Activated CD8-positive, alpha-beta memory T cell treated with anti-CD3 and anti-CD28 coated beads, Interleukin-2, amount 50 U/mL, for 1 hour (primary cell): ENCODE results near the gene TTC39B.
"Not testable (repeated sequence)": the region's sequence is repeated elsewhere in the genome, so short reads cannot be mapped to it uniquely, and the experiment has no call there.

Experiments used
- DNase-seq: peaks from one replicate; pipeline ENCODE4 v3.0.0-alpha.2; 2020; ENCODE audit errors: extremely low read depth

TTC39B gene

DNA sequence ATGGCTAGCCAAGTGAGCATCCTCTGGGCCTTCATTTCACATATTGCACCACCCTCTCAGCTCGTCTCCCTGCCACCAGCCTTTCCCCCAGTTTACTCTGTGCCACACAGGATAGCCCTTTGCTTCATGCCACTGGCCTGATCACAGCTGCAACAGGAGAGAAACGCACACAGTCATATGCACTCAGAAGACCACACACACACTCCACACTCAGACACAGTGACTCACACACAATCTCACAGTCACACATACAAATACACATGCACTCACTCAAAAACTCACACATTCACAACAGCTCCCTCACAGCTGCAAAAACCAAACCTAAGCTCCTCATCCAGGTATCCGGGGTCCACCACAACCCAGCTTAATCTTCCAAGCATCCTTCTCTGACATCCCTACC, 38.7 kb downstream of the TTC39B start:
- no peak for DNase-seq

DNA sequence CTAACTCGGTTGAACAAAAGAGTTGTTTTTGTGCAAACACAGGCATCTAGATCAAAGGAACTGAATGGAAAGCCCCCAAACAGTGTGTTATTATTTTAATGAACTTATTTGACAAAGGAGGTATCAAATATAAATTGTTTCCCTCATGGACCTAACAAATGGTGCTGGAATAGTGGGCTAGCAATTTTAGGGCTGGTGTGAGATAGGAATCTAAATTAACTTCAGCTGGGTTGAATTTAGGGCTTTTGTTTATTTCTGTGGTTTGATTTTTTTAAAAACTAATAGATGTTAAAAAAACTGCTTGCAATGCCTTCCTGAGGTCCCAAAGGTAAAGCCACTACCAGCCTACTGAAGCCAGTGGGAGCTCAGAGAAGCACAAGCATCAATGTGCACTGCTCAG, 42.1 kb downstream of the TTC39B start:
- DNase-seq: no peak

DNA sequence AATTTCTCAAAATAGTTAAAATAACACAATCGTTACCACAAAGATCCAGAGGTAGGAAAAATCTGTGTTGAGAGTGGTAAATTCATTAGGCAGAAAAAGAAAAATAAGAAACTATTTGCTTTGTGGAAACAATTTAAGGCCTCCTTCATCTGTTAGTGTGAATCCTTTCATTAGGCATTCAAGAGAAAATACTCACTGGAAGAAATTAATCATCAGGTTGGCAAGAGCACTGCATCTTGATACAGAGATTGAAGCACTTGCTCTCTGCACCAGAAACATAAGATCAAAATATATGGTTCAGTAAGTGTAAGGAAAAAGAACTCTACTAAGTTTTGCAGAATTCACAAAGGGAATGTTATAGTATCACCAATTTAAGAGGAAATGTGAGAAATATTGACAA, 44.4 kb downstream of the TTC39B start:
- no peak for DNase-seq

DNA sequence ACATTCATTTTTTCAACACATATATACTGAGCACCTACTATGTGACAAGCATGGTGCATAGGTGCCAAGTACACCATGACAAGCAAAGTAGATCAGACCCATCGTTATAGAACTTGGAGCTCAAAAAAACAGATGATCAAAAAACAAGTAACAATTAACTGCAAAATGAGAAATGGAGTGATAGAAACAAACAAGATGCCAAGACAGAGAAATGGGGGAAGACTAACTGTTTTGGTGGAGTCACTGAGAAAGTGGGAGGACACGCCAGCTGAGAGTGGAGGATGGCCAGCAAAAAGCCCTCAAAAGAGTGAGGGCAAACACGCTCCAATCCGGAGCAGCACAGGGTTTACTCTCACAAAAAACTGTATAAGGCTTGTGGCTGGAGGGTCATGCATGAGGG, 50.6 kb downstream of the TTC39B start:
- no peak for DNase-seq

DNA sequence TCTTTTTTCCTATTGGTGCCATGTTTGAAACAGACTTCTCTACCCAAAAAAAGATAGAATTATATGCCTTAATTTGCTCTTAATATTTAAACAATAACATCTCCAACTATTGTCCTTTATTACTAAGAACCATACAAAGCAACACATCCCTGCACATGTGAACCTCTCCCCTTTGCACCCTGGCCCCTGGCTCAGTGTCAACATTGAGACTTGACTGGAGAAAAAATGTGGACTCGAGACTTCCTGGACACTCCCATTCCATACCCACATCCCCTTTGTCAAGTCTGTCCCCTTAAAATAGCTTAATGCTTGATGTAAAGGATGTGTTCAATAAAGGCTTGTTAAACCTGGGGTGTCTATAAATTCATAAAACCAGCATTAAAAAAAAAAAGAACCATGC, 53.2 kb downstream of the TTC39B start:
- DNase-seq: no peak

DNA sequence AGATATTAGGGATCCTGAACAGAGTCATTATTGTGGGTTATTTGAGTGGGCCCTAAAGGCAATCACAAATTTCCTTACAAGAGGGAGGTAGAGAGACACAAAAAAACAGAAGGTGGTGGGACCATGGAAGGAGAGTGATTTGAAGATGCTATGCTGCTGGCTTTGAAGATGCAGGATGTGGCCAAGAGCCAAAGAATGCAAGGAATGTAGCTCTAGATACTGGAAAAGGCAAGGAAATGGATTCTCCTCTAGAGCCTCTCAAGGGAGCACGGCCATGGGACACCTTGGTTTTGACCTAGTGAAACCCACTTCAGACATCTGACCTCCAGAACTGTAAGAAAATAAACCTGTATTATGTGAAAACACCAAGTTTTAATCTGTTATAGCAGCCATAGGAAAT, 53.8 kb downstream of the TTC39B start:
- no peak for DNase-seq

DNA sequence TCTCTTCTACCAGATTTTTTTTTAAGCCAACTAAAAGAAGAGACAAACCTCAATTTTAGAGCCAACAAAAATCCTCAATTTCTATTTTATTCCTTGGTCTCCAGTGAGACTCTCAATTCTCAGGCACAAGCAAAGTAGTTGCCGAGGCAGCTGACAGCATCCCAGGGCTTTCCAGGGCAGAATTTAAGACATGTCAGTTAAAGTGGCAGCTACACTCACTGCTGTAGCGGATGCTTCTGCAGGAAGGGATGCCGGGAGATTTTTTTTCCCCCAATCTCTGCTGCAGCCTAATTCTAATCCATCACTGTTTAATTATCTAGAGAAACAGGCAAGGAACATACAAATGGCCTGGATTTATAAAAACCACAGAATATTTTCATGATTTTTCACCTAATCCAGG, 57.0 kb downstream of the TTC39B start:
- no peak for DNase-seq

DNA sequence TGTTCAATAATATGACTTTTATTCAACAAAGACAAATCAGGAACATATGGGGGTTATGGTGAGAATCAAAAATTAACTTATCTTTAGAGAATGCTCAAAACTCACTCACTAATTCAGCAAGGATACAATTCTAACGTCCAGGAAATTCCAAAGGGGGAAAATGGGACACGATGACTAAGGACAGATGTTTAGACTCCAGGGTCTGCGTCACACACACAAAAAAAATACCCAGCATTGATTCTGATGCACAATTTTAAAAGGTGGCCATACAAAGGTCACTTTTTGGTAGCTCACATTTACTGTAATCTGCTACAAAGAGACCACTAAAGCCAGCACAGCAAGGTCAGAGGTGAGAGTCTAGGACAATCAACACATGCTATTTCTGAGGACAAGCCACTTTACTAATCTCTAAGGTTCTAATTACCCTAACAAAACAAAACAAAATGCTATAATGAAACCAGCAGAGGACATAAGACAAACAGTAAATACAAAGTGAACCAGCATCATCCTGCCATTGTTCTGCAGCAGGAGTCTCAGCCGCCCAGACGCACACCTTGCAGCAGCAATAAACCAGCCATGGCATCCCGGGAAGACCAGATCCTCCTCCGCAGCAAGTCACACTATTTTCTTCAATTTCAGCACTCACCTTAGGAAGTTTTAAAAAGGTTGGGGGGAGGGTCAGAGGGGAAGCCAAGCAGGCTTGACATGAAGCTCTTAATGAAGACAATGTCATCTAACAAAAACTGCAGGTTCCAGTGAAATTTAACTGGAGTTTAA, 57.8 kb downstream of the TTC39B start:
- no peak for DNase-seq

DNA sequence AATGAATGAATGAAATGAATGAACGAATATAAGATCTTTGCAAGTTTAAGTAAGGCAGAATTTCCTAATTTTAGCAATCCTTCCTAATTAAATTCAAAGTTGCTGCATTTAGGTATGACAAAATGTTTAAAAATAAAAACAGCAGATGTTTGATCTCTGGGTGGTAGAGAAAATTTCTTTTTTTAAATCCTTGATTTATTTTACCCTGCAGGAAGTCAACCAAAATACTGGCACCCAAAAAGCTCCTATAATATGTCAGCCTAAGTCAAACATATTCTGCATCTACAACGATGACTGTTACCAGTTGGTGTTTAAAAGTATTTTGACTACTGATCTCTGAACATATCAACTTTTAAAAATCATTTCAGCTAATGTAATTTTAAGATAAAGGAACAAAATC, 58.4 kb downstream of the TTC39B start:
- DNase-seq: no peak

DNA sequence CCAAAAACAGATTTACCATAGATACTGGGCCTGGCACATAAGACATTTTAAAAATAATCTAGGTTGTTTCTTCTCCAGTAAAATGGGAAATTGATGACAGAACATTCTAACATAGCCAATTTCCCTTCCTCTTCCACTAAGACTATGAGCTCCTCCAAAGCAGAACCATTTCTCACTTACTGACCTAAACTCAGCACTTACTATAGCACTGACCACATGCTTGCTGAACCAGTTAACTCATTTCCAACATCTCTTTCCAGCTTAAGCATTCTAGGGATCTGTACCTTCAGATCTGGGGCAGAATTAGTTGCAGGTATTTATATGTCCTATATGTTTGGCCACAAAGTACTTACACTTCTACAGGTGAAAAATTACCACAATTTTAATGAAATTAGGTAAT, 58.9 kb downstream of the TTC39B start:
- no peak for DNase-seq

DNA sequence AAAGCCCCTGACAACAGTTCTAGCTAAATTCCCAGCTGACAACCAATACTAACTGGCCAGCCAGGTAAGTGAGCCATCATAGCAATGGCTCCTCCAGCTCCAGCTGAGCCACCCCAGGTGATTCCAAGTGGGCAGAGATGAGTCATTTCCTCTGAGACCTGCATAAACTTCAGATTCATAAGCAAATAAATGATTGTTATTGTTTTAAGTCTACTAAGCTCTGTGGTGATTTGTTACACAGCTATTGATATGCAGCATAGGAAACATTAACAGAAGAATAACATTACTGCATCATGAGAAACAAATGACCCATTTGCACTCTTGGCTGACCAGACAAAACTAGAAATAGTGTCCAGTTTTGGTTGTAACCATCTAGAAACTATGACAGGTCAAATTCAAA, 60.3 kb downstream of the TTC39B start:
- no peak for DNase-seq

DNA sequence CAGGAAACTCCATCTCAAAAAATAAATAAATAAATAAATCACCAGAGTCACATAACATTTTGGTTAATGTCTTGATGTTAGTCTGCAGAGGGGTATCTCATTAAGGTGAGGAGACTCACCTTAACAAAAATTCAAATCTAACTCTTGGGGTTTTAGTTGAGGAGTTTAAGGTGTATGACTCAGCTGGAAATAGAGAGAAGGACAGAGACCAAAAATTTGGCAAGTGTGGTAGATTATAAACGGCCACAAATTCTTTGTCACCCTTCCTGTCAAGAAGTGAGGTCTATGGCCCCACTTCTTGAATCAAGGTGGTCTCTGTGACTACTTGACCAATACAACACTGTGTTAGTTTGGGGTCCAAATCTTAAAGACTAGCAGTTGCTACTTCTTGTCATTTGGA, 60.8 kb downstream of the TTC39B start:
- DNase-seq: no peak

DNA sequence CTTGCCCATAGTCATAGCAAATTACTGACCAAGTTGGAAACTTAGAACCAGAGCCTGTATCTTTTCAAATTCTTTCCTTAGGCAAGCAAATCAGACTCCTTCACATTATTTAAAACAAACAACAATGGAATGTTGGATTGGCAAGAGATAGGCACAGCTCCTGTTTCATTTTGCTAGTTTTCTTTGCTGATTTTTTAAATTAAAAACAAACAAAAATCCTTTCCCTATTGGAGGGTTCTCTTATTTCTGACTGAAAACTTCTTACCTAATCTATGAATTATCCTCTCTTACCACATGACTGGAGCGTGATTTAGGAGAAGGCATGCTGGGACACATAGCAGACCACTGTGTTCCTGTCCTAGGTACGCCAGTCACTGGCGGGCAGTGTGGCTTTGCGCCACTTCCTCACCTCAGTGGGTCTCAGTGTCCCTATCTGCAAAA, 63.0 kb downstream of the TTC39B start:
- no peak for DNase-seq

DNA sequence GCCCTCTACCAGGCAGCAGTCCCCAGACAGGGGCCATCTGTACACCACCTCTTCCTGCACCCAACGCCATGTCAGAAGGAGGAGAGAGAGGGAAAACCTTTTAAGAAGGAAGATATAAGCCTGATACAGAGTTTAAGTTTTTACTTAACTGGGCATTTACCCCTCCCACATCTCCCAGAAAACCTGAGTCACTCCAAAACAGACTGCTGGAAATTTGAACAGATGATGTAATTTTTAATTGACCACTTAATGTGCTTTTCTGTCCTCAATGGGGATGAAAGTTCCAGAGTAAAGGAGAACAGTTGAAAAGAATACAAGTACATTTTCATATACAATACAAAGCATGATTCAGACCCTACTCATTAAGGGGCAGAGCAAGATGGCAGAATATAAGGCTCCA, 63.9 kb downstream of the TTC39B start:
- no peak for DNase-seq

DNA sequence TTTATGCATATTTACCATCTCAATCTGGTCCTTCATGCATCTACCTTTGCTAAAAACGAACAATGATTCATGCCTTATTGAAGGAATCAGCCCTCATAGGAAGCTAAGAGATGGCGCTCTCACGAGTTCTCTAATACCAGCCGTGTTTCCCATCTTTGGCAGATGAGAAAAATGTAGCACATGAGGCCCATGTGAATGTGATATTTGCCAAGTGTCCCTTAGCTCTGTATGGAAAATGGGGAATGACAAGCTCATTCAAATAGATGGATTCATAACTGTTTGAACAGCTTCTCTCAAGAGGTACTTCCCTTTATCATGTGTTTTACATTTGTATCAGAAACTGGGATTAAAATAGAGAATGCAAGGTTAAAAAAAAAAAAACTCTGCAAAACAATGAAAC, 66.1 kb downstream of the TTC39B start:
- no peak for DNase-seq

DNA sequence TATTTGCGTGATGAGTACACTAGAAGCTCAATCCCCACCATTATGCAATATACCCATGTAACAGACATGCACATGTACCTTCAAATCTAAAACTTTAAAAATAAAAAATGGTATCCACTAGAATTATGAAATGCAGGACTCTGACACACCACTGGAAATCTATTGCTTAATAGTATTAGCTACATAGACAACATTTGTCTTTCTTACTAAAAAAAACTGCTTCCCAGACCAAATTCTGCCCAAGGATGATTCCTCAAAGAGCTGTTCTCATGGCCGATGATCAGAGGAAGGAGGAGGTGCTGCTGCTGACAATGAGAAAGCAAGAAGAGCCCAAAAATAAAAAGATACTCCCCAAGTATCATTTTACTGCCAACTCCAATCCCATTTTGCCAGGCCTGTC, 67.2 kb downstream of the TTC39B start:
- no peak for DNase-seq

DNA sequence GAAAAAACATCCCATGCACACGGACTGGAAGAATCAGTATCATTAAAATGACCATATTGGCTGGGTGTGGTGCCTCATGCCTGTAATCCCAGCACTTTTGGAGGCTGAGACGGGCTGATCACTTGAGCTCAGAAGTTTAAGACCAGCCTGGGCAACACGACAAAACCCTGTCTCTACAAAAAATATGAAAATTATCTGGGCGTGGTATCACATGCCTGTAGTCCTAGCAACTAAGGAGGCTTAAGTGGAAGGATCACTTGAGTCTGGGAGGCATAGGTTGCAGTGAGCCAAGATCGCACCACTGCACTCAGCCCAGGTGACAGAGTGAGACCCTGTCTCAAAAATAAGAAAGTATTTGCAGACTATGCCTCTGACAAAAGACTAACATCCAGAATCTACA, 68.4 kb downstream of the TTC39B start:
- DNase-seq: no peak

DNA sequence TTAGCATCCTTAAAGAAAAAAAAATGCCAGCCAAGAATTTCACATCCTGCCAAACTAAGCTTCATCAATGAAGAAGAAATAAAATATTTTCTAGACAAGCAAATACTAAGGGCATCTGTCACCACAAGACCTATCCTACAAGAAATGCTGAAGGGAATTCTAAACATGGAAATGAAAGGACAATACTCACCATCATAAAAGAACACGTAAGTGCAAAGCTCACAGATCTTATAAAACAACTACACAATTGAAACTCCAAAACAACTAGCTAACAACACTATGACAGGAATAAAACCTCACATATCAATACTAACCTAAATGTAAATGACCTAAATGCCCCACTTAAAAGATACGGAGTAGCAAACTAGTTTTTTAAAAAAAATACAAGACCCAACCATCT, 71.4 kb downstream of the TTC39B start:
- DNase-seq: no peak

DNA sequence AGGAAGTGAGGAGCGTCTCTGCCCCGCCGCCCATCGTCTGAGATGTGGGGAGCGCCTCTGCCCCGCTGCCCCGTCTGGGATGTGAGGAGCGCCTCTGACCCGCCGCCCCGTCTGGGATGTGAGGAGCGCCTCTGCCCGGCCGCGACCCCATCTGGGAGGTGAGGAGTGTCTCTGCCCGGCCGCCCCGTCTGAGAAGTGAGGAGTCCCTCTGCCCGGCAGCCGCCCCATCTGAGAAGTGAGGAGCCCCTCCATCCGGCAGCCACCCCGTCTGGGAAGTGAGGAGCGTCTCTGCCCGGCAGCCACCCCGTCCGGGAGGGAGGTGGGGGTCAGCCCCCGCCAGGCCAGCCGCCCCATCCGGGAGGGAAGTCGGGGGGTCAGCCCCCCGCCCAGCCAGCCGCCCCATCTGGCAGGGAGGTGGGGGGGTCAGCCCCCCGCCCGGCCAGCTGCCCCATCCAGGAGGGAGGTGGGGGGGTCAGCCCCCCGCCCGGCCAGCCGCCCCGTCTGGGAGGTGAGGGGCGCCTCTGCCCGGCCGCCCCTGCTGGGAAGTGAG, 73.0 kb downstream of the TTC39B start:
- DNase-seq: not testable (repeated sequence)

DNA sequence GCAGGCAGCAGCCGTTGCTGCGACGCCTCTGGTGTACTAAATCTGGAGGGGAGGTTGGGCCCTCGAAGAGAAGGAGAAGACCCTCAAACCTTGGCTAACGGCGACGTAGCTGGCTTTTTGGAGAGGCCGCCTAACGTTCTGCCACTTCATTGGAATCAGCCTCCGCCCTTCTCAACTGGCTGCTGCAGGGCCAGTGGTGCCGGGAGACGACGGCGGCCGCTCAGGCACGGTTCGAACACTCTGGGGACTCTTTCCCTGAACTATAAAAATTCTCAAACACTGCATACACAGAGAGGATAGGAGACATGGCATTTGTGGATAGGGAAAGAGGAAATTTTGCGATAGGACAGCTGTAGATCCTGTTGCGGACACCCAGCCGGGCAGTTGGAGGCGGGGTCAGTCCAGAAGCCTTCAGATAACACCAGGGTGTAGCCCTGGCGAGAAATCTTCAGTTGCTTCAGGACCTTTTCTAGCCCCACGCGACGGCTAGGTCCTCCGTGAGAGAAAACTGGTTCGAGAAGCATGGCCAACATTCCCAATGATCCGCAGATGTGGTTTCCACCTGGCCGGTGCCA, 74.2 kb downstream of the TTC39B start:
- not testable (repeated sequence) for DNase-seq

DNA sequence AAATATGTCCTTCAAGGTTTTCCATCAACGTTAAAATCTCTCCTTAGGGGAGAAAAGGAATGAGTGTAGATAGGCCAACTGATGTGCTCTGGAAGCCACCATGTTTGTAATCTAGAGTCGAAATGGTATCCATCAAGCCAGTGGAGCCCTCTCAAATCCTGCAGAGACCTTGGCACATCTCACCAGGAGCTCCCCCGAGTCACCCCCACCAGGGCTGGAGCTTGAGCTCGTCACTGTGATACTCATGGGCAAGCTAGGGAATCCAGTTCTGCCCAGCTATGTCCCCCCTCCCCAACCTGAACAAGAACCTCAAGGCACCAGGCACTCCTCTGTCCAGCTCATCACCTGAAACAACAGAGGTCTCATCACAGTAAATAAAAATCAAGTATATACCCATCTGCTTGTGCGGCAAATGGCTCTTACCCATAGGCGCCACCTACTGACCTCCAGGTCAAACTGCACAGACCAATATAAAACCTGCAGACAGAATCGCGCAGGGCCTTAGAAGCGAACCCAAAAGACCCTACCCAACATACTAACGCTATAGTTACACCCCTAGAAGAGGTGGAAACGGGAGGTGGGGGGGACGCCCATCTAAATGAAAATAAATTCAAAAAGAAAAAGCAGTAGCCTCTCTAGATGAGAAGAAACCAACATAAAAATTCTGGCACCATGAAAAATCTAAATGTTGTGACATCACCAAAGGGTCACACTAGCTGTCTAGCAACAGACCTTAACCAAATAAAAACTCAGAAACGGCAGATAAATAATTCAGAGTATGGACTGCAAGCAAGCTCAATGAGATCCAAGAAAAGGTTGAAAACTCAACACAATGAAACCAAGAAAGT, 75.0 kb downstream of the TTC39B start:
- no peak for DNase-seq

DNA sequence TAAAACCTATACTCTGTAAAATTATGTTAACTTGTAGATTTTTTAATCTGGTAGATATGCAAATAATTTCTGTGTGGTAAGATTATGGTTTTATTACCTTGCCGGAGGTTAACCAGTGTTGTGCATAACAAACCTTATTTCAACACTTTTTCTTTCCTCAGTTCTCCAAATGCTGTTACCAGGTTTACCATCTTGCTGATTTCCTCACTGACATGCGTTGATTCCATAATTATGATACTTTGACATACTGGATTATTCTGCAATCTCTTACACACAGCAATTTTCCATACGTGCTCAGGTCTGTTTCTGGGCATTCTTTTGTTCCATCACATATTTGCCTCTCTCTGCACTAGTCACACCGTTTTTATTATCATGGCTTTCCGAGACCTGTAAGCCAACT, 77.6 kb downstream of the TTC39B start:
- DNase-seq: no peak

DNA sequence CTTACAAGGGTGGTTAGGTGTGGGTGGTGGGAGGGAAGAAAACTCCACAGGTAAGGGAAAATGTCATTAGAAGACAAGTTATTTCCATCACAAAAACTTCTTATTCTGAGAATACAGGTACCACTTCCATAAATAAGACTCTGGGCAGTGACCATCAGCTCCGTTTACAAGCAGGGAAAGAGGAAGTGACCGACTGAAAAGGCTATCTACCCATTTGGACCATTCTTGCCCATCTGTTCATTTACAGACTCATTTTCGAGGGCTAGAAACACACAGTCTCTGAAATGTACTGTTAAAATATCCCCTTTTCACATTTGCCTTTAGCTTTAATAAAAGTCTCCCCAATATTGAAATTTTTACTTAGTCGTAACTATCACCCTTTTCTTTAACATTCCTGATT, 79.5 kb downstream of the TTC39B start:
- DNase-seq: no peak
